Right atrium auricular region (tissue), 2 donors: ENCODE measurements around the gene ZFP92. TPM values are rescaled to one million over a fixed set of nuclear protein-coding genes. Genes with fewer than 3 reads are reported as not detected.

Experiments
- DNase-seq: peaks from one replicate; pipeline ENCODE4 v3.0.0-alpha.2; 2019; ENCODE audit warnings: low spot score
- H3K27ac ChIP-seq, 2 donors: fragments of 200-600 bp; sonication (generic); 1 replicate in 1 of 2; 2 replicates in 1 of 2; pipeline ENCODE4 v1.5.1; 2016 to 2019
- H3K27me3 ChIP-seq, 2 donors: fragments of 200-600 bp; sonication (generic); one replicate each; pipeline versions ENCODE4 v1.5.1 to v1.6.0; 2017 to 2019
- H3K36me3 ChIP-seq: fragments of 200-600 bp; sonication (generic); one replicate; pipeline ENCODE4 v1.5.1; 2016
- H3K4me1 ChIP-seq, 2 donors: fragments of 200-600 bp; sonication (generic); one replicate each; pipeline versions ENCODE4 v1.5.1 to v1.6.0; 2017 to 2019
- H3K4me3 ChIP-seq, 2 donors: fragments of 200-600 bp; sonication (generic); 1 replicate in 1 of 2; 2 replicates in 1 of 2; pipeline ENCODE4 v1.5.1; 2017 to 2019; ENCODE audit warnings: mild to moderate bottlenecking in 1 of 2, moderate library complexity in 1 of 2
- H3K9me3 ChIP-seq, 2 donors: fragments of 200-600 bp; sonication (generic); one replicate each; pipeline ENCODE4 v1.5.1; 2019
- total RNA-seq, 2 donors: library from RNA; depleted of rRNA; stranded (reverse); fragments of >200 nt; gene quantifications; one replicate each; pipeline ENCODE4 v1.1.0, GENCODE V29; 2016
- TF ChIP-seq, protein P1 (sequence below), 2 donors: fragments of 200-600 bp; sonication (generic); IDR thresholded peaks; one replicate each; pipeline ENCODE4 v1.5.1; 2019; ENCODE audit warnings: antibody characterized with exemption in 2 of 2

Gene ZFP92
- total RNA-seq, 2 donors from 2014 or later, result 0.85 to 1.6 TPM

- Histone ChIP-seq H3K4me3 (no peak overlapping the region), H3K9me3 (no peaks in the 10 kb centered on the region), H3K4me1 (peaks cover 0 to 7% of the 10 kb centered on the region in 2 donors), H3K27ac (no peak overlapping the region), H3K36me3 (no peaks in the 10 kb centered on the region), H3K27me3 (no peaks in the 10 kb centered on the region)
- TF ChIP-seq, protein P1, sequence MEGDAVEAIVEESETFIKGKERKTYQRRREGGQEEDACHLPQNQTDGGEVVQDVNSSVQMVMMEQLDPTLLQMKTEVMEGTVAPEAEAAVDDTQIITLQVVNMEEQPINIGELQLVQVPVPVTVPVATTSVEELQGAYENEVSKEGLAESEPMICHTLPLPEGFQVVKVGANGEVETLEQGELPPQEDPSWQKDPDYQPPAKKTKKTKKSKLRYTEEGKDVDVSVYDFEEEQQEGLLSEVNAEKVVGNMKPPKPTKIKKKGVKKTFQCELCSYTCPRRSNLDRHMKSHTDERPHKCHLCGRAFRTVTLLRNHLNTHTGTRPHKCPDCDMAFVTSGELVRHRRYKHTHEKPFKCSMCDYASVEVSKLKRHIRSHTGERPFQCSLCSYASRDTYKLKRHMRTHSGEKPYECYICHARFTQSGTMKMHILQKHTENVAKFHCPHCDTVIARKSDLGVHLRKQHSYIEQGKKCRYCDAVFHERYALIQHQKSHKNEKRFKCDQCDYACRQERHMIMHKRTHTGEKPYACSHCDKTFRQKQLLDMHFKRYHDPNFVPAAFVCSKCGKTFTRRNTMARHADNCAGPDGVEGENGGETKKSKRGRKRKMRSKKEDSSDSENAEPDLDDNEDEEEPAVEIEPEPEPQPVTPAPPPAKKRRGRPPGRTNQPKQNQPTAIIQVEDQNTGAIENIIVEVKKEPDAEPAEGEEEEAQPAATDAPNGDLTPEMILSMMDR (IDR thresholded peaks at IDR 0.05), result no peak
- DNase-seq, result no peak
Measured at GRCh38 chrX:153454901-153455550, 43.8 kb downstream of the ZFP92 start.

DNA sequence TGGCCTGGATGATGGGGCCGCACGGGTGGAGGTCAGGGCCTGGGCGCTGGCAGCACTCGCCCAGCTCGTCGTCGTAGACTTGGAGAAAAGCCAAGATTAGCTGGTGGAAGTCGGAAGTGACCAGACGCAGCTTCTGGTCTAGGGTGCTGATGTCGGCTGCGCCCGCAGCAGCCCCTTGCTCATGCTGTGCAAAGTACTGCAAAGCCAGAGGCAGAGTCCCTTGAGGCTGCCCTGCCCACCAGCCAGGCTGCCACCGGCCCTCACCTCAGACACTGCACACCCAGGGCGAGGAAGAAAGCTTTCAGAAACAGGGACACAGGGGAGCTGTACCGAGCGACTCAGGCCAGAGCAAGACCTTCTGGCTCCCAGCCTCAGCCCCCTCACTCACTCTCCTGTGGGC is 44.3 kb downstream of the ZFP92 start:
- DNase-seq, result no peak

DNA sequence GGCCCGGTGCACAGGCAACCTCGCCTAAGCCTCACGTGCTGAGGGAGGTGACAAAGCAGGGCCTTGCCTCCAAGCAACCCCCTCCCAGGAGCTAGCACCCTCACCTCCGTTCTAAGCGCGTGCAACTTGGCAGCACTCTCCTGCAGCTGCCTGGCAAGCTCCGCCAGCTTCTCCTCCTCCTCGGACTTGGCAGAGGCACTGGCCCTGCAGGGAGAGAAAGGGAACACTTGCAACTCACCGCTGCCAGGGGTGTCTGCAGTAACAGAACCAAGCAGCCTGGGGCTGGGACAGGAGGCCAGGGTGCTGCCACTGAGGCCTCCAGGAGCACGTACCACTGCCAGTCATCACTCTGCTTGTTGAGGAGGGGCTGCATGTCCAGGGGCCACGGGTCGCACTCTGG is 44.9 kb downstream of the ZFP92 start:
- Histone ChIP-seq H3K4me1 (peaks cover 0 to 7% of the 10 kb centered on the region in 2 donors), H3K9me3 (no peaks in the 10 kb centered on the region), H3K36me3 (no peaks in the 10 kb centered on the region), H3K4me3 (no peak overlapping the region), H3K27ac (no peak overlapping the region), H3K27me3 (no peaks in the 10 kb centered on the region)
- no peak for DNase-seq
- TF ChIP-seq, protein P1 (IDR thresholded peaks at IDR 0.05), result no peak

More for the DNA sequence above, 44.3 kb downstream of the ZFP92 start:
- H3K36me3 ChIP-seq, result no peaks in the 10 kb centered on the region
- H3K27ac ChIP-seq, result no peak overlapping the region
- H3K4me3 ChIP-seq, result no peak overlapping the region
- peaks cover 0 to 7% of the 10 kb centered on the region in 2 donors for H3K4me1 ChIP-seq
- TF ChIP-seq, protein P1 (IDR thresholded peaks at IDR 0.05), result no peak
- no peaks in the 10 kb centered on the region for H3K27me3 ChIP-seq
- no peaks in the 10 kb centered on the region for H3K9me3 ChIP-seq

DNA sequence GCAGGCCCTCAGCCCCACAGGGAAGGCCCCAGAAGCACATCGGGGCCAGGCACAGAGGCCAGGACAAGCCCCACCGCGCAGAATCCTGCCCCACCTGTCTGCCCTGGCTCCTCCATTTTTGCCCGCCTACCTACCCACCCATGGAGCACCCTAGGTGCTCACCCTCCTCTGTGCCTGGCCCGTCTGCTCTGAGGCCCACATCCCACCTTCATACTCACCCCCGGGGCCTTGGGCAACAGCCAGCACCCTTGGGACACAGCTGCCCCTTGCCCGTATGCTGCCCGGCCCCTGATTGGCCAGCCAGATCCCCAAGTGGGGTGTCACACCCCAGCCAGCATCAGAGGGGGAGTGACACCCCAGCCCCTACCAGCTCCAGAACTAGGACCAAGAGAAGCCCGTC is 45.4 kb downstream of the ZFP92 start:
- Histone ChIP-seq H3K4me3 (no peak overlapping the region), H3K9me3 (no peaks in the 10 kb centered on the region), H3K27ac (no peak overlapping the region), H3K27me3 (no peaks in the 10 kb centered on the region), H3K4me1 (peaks cover 0 to 7% of the 10 kb centered on the region in 2 donors), H3K36me3 (peaks cover 3% of the 10 kb centered on the region)
- TF ChIP-seq, protein P1 (IDR thresholded peaks at IDR 0.05), result no peak
- no peak for DNase-seq

- H3K9me3 ChIP-seq, result no peaks in the 10 kb centered on the region
- no peak for DNase-seq
- TF ChIP-seq, protein P1 (IDR thresholded peaks at IDR 0.05), result no peak
Measured at GRCh38 chrX:153457136-153457825, 46.0 kb downstream of the ZFP92 start.

More at GRCh38 chrX:153457136-153457825, 46.0 kb downstream of the ZFP92 start:
- peaks cover 4% of the 10 kb centered on the region for H3K36me3 ChIP-seq
- no peaks in the 10 kb centered on the region for H3K27me3 ChIP-seq
- H3K4me3 ChIP-seq, result no peak overlapping the region
- no peak overlapping the region for H3K27ac ChIP-seq
- peaks cover 0 to 7% of the 10 kb centered on the region in 2 donors for H3K4me1 ChIP-seq
